GM23338 (cell line): ENCODE results near the gene CEP170B.

Source experiments
- EZH2 ChIP-seq: fragments of 200-600 bp; sonication (generic); IDR thresholded peaks from one replicate; pipeline ENCODE4 v1.8.0; 2017; ENCODE audit warnings: antibody characterized with exemption, mild to moderate bottlenecking, low read depth; ENCODE audit not compliant: unreplicated experiment
- EZH2phosphoT487 ChIP-seq: fragments of 200-600 bp; sonication (generic); IDR thresholded peaks from one replicate; pipeline ENCODE4 v1.8.1; 2018; ENCODE audit warnings: antibody characterized with exemption; ENCODE audit not compliant: unreplicated experiment
- POLR2AphosphoS5 ChIP-seq: IDR thresholded peaks from 2 replicates; pipeline ENCODE4 v1.6.1; 2016; ENCODE audit warnings: antibody characterized with exemption, low read depth
- TF ChIP-seq, protein P1 (sequence below), 2 experiments: fragments of 200-600 bp in 1 of 2; sonication (generic) in 1 of 2; conservative IDR thresholded peaks; 2 replicates each; pipeline versions ENCODE4 v1.5.1 to v1.6.1; 2016 to 2017; ENCODE audit warnings: antibody characterized with exemption in 2 of 2, low read depth in 2 of 2, mild to moderate bottlenecking in 2 of 2, moderate library complexity in 1 of 2
- TF ChIP-seq, protein P2 (sequence below): IDR thresholded peaks from one replicate; pipeline ENCODE4 v1.6.1; 2018; ENCODE audit warnings: antibody characterized with exemption; ENCODE audit not compliant: unreplicated experiment

DNA sequence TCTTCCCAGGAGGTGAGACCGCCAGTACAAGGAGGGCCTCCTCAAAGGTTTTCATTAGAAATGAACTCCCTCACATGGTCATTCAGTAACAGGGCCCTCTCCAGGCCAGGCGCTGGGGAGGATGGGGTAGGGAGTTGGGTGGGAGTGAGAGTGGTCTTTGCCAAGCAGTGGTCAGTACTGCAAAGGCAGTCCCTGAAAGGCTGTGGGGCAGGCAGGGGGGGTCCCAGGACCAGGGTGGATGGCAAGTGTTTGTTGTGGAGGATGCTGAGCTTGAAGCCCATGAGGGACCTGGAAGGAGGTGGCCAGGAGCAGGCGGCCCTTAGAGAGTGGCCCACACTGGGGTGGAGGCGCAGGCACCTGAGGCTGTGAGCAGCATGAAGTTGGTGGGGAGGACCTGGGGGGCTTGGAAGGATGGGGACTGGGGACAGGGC lies 26.1 kb downstream of the CEP170B start:
- TF ChIP-seq, protein P1, sequence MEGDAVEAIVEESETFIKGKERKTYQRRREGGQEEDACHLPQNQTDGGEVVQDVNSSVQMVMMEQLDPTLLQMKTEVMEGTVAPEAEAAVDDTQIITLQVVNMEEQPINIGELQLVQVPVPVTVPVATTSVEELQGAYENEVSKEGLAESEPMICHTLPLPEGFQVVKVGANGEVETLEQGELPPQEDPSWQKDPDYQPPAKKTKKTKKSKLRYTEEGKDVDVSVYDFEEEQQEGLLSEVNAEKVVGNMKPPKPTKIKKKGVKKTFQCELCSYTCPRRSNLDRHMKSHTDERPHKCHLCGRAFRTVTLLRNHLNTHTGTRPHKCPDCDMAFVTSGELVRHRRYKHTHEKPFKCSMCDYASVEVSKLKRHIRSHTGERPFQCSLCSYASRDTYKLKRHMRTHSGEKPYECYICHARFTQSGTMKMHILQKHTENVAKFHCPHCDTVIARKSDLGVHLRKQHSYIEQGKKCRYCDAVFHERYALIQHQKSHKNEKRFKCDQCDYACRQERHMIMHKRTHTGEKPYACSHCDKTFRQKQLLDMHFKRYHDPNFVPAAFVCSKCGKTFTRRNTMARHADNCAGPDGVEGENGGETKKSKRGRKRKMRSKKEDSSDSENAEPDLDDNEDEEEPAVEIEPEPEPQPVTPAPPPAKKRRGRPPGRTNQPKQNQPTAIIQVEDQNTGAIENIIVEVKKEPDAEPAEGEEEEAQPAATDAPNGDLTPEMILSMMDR (conservative IDR thresholded peaks at IDR 0.05; ENCODE audit: low read depth in 2 of 2), result no peak
- TF ChIP-seq EZH2 (no peak), POLR2AphosphoS5 (no peak), EZH2phosphoT487 (no peak)
- TF ChIP-seq, protein P2, sequence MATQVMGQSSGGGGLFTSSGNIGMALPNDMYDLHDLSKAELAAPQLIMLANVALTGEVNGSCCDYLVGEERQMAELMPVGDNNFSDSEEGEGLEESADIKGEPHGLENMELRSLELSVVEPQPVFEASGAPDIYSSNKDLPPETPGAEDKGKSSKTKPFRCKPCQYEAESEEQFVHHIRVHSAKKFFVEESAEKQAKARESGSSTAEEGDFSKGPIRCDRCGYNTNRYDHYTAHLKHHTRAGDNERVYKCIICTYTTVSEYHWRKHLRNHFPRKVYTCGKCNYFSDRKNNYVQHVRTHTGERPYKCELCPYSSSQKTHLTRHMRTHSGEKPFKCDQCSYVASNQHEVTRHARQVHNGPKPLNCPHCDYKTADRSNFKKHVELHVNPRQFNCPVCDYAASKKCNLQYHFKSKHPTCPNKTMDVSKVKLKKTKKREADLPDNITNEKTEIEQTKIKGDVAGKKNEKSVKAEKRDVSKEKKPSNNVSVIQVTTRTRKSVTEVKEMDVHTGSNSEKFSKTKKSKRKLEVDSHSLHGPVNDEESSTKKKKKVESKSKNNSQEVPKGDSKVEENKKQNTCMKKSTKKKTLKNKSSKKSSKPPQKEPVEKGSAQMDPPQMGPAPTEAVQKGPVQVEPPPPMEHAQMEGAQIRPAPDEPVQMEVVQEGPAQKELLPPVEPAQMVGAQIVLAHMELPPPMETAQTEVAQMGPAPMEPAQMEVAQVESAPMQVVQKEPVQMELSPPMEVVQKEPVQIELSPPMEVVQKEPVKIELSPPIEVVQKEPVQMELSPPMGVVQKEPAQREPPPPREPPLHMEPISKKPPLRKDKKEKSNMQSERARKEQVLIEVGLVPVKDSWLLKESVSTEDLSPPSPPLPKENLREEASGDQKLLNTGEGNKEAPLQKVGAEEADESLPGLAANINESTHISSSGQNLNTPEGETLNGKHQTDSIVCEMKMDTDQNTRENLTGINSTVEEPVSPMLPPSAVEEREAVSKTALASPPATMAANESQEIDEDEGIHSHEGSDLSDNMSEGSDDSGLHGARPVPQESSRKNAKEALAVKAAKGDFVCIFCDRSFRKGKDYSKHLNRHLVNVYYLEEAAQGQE, result no peak
